GM12801 (cell line): ENCODE data around the gene EXOC3L2.

Source experiments
- CTCF ChIP-seq: IDR thresholded peaks from one replicate; pipeline ENCODE4 v1.5.1; 2011; ENCODE audit warnings: control low read depth; ENCODE audit not compliant: insufficient read length; ENCODE audit errors: extremely low read depth

Gene EXOC3L2

GRCh38 chr19:45186509-45187334, 58.5 kb downstream of the EXOC3L2 start:
- no peak for TF ChIP-seq CTCF

DNA sequence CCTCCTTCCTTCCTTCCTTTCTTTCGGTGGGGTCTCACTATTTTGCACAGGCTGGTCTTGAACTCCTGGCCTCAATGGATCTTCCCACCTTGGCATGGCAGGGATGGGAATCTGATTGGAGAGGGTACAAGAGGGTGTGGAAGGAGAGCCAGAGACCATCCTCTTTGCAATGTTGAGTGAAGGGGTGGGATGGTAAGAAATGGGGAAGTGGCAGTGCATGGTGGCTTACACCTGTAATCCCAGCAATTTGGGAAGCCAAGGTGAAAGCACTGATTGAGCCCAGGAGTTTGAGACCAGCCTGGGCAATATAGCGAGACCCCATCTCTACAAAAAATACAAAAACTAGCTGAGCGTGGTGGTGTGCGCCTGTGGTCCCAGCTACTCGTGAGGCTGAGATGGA, 61.1 kb downstream of the EXOC3L2 start:
- TF ChIP-seq CTCF, result no peak

- no peak for TF ChIP-seq CTCF
Observed at GRCh38 chr19:45182758-45183157, 62.4 kb downstream of the EXOC3L2 start.

DNA sequence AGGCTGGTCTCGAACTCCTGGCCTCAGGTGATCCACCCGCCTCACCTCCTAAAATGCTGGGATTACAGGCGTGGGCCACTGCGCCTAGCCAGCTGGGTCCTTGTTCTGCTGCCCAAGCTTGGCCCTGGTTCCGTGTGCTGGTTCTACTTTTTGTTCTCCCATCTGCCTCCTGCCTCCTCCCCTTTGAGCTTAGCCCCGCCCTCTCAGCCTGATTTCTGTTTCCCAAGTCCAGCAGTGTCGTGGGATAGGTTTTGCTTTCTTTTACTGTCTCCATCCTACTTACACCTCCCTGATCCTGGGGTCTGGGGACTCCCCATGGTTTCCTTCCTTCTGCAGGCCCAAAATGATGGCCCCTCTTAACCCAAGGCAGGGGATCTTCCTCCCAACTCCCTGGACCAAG, 64.3 kb downstream of the EXOC3L2 start:
- no peak for TF ChIP-seq CTCF

DNA sequence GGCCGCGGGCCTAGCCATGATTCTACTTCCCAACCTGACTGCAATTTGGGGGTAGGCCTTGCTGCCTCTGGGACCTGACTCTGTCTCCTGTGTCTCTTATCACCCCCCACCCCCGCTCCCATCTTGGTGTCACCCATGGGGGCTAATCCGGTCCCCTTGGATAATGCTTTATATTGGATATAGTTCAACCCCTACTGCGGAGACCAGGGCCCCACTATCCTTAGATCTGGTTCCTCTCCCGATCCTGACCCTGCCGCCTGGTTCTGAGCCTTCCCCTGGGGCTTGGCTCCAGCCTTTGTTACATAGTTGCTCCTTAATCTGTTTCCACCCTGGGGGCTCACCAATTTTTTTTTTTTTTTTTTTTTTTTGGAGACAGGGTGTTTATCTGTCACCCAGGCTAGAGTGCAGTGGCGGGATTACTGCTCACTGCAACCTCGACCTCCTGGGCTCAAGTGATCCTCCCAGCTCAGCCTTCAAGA, 65.3 kb downstream of the EXOC3L2 start:
- TF ChIP-seq CTCF, result no peak

DNA sequence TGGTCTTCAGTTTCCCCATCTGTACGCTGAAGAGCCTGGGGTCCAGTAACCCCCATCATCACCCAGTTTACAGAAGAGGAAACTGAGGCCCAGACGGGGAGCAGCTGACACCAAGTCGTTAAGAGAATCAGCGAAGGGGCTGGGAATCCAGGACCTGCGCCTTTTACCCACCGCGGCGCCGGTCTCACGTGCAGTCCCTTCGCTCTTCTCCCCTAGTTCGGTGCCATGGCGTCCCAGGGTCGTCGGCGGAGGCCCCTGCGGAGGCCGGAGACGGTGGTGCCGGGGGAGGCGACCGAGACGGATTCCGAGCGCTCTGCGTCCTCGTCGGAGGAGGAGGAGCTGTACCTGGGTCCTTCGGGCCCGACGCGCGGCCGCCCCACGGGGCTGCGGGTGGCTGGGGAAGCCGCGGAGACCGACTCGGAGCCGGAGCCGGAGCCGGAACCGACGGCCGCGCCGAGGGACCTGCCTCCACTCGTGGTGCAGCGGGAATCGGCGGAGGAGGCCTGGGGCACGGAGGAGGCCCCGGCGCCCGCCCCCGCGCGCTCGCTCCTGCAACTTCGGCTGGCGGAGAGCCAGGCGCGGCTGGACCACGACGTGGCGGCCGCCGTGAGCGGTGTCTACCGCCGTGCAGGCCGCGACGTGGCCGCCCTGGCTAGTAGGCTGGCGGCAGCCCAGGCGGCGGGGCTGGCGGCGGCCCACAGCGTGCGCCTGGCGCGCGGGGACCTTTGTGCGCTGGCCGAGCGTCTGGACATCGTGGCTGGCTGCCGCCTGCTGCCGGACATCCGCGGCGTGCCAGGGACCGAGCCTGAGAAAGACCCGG, 65.9 kb downstream of the EXOC3L2 start:
- no peak for TF ChIP-seq CTCF

- TF ChIP-seq CTCF, result no peak
Observed at GRCh38 chr19:45178262-45179071, 66.7 kb downstream of the EXOC3L2 start, which contains the start of gene BLOC1S3. Gene BLOC1S3, plus strand, starts transcription at chr19:45178784. Its CDS starts 513 bp downstream, at chr19:45179297.
